Bronchus fibroblast of lung (primary cell): ENCODE data around the gene CCT2. TPM values are rescaled to one million over a fixed set of nuclear protein-coding genes. Genes with fewer than 3 reads are reported as not detected.

Experiments used
- total RNA-seq: library from RNA; depleted of rRNA; stranded (reverse); fragments of >200 nt; gene quantifications from 2 replicates; pipeline ENCODE4 v1.2.3, GENCODE V29; 2015

CCT2 gene
- 220 and 228 TPM in 2 replicates for total RNA-seq

DNA sequence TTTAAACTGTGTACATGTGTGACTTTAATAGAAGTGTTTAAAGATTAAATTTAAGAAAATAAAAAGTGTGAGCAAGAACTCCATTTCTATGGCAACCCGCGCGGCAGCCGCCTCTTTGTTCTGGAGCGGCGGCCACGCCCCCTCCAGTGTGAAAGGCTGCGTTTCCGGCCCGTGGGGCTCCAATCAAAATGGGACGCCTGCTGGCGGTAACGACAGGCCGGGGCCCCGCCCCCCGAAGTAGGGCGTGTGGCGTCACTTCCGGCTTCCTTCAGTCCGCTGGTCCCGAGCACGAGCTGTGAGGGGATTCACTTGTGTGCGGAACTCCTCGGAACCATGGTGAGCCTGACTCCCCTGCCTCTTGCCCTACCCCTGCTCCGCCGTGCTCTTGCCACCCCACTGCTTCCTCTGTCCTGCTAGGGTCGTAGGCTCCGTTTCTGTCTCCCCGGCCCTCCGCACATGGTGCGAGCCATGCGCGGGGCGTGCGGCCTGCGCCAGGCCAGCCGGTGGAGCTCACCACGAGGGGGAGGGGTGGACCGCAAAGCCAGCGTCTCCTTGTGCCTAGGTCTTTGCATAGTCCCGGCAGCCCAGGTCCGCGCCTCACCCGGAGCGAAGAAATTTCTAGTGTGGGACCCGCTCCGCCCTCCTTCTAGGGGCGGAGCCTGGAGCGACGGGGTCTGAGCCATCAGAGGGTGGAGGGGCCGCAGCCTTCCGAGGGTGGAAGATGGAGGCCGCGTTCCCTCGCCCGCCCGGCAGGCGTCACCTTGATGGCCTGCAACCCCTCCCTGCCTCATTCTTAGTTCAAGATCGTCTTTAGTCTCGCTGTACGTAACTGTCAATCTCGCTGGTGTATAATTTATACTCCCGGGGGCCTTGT lies at the start of gene CCT2:
Gene CCT2 (plus strand): TSS at position 271 of the 874 bp plus-strand sequence. CDS start 63 bp downstream, at position 334.

DNA sequence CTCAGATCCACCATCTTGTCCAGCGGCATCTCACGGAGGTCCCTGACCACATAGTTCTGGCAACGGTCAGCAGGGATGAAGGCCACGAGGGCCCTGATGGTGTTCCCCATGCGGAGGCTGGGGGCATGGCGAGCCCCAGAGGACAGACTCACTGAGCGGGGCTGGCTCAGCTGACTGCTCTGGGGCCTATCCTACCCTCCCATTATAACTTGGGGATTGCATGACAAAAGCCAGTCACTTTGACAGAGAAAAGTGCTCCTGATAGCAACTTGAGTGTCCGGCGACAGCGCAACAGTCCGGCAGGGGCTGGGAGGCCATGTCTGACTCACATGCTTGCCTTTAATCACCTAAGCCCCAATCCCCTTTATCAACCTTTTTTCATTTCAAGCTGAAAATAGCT lies 25.5 kb downstream of the CCT2 start, which contains the start of gene LRRC10:
Gene LRRC10 (minus strand): TSS at position 179 of the 400 bp plus-strand sequence. CDS start 69 bp downstream, at position 110.

Other genes with a start within 250 kb of the CCT2 start
- not detected in 2 replicates for gene LYZ, start 237.1 kb upstream of the CCT2 start, total RNA-seq
- gene YEATS4, start 225.7 kb upstream of the CCT2 start, total RNA-seq: 47.3 and 96.8 TPM in 2 replicates
- 12.3 and 15.5 TPM in 2 replicates for gene FRS2, start 115.1 kb upstream of the CCT2 start, total RNA-seq
- not detected in 2 replicates for gene LRRC10, start 25.4 kb downstream of the CCT2 start, total RNA-seq
- not detected in 2 replicates for gene BEST3, start 113.8 kb downstream of the CCT2 start, total RNA-seq
- 3.1 and 4.4 TPM in 2 replicates for gene RAB3IP, start 153.4 kb downstream of the CCT2 start, total RNA-seq
- gene MYRFL, start 239.8 kb downstream of the CCT2 start, total RNA-seq: not detected in 2 replicates